Measurements from ENCODE around the gene PLEKHG4B.

DNA sequence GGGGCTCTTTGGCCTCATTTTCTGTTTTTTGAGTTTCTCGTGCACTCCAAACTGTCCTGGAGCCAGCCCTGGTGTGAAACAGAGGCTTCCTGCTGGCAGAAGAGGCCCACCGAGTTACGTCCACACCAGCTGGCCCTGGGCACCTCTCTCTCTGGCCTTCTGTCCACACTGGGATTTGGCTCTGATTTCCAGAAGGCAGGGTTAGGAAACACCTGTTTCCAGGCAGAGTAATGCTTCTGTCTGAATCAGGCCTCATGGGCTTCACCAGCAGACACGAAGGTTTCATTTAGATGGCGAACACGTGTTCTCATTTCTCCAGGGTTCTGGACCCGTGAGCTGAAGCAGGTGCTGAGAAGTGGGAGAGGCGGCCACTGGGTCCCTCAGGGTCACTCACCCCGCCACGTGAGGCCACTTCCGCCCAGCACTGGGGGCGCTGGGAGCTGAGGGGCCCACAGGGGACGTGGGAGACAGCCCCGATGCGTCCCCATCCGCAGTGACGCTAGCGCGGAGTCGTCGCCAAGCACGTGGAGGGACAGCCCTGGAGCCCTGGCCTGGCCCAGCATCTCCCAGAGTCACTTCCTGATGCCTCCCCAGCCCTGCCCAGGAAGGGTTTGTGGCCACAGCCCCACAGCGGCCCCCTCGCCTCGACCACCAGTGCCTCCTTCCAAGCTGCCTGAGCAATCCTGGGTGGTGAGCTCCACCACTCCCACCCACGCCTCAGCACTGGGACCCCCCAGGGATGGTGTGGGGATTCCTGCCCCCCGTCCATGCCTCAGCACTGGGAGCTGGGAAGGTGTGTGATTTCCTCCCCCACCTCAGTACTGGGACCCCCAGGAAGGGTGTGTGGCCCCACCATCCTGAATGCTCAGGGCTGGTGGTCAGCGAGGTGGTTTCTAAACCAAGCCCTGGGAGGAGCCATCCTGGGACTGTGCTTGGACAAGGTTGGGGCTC lies 94.4 kb downstream of the PLEKHG4B start:
- TF ChIP-seq, protein P1, sequence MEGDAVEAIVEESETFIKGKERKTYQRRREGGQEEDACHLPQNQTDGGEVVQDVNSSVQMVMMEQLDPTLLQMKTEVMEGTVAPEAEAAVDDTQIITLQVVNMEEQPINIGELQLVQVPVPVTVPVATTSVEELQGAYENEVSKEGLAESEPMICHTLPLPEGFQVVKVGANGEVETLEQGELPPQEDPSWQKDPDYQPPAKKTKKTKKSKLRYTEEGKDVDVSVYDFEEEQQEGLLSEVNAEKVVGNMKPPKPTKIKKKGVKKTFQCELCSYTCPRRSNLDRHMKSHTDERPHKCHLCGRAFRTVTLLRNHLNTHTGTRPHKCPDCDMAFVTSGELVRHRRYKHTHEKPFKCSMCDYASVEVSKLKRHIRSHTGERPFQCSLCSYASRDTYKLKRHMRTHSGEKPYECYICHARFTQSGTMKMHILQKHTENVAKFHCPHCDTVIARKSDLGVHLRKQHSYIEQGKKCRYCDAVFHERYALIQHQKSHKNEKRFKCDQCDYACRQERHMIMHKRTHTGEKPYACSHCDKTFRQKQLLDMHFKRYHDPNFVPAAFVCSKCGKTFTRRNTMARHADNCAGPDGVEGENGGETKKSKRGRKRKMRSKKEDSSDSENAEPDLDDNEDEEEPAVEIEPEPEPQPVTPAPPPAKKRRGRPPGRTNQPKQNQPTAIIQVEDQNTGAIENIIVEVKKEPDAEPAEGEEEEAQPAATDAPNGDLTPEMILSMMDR (conservative IDR thresholded peaks at IDR 0.05), result no peak
- no peak for TF ChIP-seq ZFX (IDR thresholded peaks at IDR 0.05)
